Spleen (tissue), 11 donors: ENCODE results near the gene PCSK6. TPM values are rescaled to one million over a fixed set of nuclear protein-coding genes. Genes with fewer than 3 reads are reported as not detected.

Experiments used
- DNase-seq: peaks from one replicate; pipeline ENCODE4 v3.0.0-alpha.2; 2020
- H3K27ac ChIP-seq, 8 donors: fragments of 200-600 bp; sonication (generic) in 7 of 8; 1 replicate in 4 of 8; 2 replicates in 4 of 8; pipeline versions ENCODE4 v1.5.0 to v1.8.0; 2016 to 2021; ENCODE audit warnings: inconsistent platforms in 4 of 8, mild to moderate bottlenecking in 4 of 8, moderate library complexity in 1 of 8
- H3K27me3 ChIP-seq, 7 donors: fragments of 200-600 bp; sonication (generic) in 6 of 7; replicated peaks in 1 of 7; 1 replicate in 4 of 7; 2 replicates in 3 of 7; pipeline versions ENCODE4 v1.5.0 to v1.8.0; 2016 to 2021; ENCODE audit warnings: inconsistent platforms in 3 of 7, mild to moderate bottlenecking in 1 of 7
- H3K36me3 ChIP-seq, 6 donors: fragments of 200-600 bp; sonication (generic) in 5 of 6; 1 replicate in 4 of 6; 2 replicates in 2 of 6; pipeline versions ENCODE4 v1.5.0 to v1.8.0; 2016 to 2021; ENCODE audit warnings: inconsistent platforms in 2 of 6
- H3K4me1 ChIP-seq, 6 donors: fragments of 200-600 bp; sonication (generic) in 5 of 6; 1 replicate in 3 of 6; 2 replicates in 3 of 6; pipeline versions ENCODE4 v1.5.0 to v1.8.0; 2016 to 2021; ENCODE audit warnings: inconsistent platforms in 3 of 6
- H3K4me3 ChIP-seq, 8 donors: fragments of 200-600 bp; sonication (generic) in 7 of 8; 1 replicate in 4 of 8; 2 replicates in 4 of 8; pipeline versions ENCODE4 v1.5.0 to v1.8.0; 2016 to 2021; ENCODE audit warnings: inconsistent platforms in 4 of 8, mild to moderate bottlenecking in 4 of 8, moderate library complexity in 2 of 8
- H3K9me3 ChIP-seq, 8 donors: fragments of 200-600 bp; sonication (generic) in 7 of 8; 1 replicate in 4 of 8; 2 replicates in 4 of 8; pipeline versions ENCODE4 v1.5.0 to v1.8.0; 2016 to 2021; ENCODE audit warnings: inconsistent platforms in 4 of 8
- POLR2A ChIP-seq, 3 donors: fragments of 450-650 bp; IDR thresholded peaks; one replicate each; pipeline ENCODE4 v1.5.1; 2017; ENCODE audit warnings: antibody characterized with exemption in 3 of 3, mild to moderate bottlenecking in 1 of 3
- POLR2AphosphoS5 ChIP-seq, 3 donors: sonication (generic); formaldehyde crosslinking; IDR thresholded peaks; one replicate each; pipeline ENCODE4 v1.5.1; 2017; ENCODE audit warnings: antibody characterized with exemption in 3 of 3
- WGBS, 5 donors: extraction: QIAGEN DNeasy Blood & Tissue Kit in 3 of 5; methylation state at CpG; one replicate each; pipeline versions ENCODE4 v1.1.5 to v1.1.7; 2013 to 2018; 5-methylcytosine and 5-hydroxymethylcytosine counted together
- intact Hi-C: fragments of 100-400 bp; cut with DNase I; formaldehyde crosslinking; loops from one replicate; pipeline ENCODE4 v1.15.0; 2023; ENCODE audit warnings: low total_unique reads
- polyA plus RNA-seq, 3 donors: library from polyadenylated mRNA; stranded (reverse); fragments of 200-250 nt; gene quantifications; one replicate each; pipeline ENCODE4 v1.2.1, GENCODE V29; 2013
- total RNA-seq, 7 donors: library from RNA; depleted of rRNA in 3 of 7; stranded (reverse); fragments of >200 nt in 3 of 7; fragmentation: NEBNext Ultra II Directional in 4 of 7; extraction: Animal tissue kit (Norgen Biotek cat#: 25700) in 4 of 7; gene quantifications; one replicate each; pipeline versions ENCODE4 v1.1.0 to v1.2.1, GENCODE V29; 2016 to 2021
- TF ChIP-seq, protein P1 (sequence below), 11 experiments: fragments of 200-600 bp in 7 of 11; fragments of 450-650 bp in 4 of 11; sonication (generic) in 4 of 11; IDR thresholded peaks in 8 of 11; conservative IDR thresholded peaks in 3 of 11; 1 replicate in 7 of 11; 2 replicates in 4 of 11; pipeline versions ENCODE4 v1.4.0 to v1.8.0; 2016 to 2021; ENCODE audit warnings: antibody characterized with exemption in 11 of 11, inconsistent platforms in 4 of 11, mild to moderate bottlenecking in 1 of 11
- donor health status: healthy with polysubstance abuse.
- donor health status: DM: no; HTN: no; CAD: no; lungs with moderate emphysema.
- donor health status: DM: no; HTN: no; CAD: no.
- donor health status: Bipolar disorder and iron deficiency.
- donor health status: healthy.
- donor health status: DM: no; HTN: no; CAD: no.
- donor health status: DM: yes; HTN: yes; CAD: no.

The PCSK6 gene
- total and polyA plus RNA-seq, 10 donors, result 10.0 to 403 (median 252) TPM

DNA sequence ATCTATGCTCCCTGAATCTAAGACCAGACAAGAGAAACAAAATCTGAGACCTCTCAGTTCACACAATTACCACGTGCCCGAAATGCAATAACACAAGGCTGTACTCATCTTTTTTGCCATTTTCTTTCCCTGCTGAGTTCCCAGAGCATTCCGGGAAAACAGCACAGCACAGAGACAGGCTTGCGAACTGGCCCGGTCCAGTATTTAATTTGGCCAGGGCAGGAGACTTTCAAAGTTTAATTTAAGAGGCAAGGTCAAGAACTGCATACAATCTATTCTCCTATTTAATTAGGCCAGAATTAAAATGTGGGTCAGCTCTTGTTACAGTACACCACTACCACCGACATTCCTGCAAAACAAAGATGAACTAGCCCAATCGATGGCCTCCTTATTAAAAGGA, 107.0 kb downstream of the PCSK6 start:
- intact Hi-C loops, result no loop called here
- DNase-seq, result peak; percentile 4
- Histone ChIP-seq H3K27ac (no peak overlapping the region), H3K4me3 (no peak overlapping the region), H3K9me3 (no peaks in the 10 kb centered on the region), H3K27me3 (no peaks in the 10 kb centered on the region), H3K36me3 (peaks cover 0 to 83% (median 7%) of the 10 kb centered on the region in 6 donors), H3K4me1 (peaks cover 0 to 14% (median 1%) of the 10 kb centered on the region in 6 donors)
- 80 to 91% (median 84%) methylated on average over 7 of the region's 7 CpGs for WGBS, 5 donors
- TF ChIP-seq, protein P1, sequence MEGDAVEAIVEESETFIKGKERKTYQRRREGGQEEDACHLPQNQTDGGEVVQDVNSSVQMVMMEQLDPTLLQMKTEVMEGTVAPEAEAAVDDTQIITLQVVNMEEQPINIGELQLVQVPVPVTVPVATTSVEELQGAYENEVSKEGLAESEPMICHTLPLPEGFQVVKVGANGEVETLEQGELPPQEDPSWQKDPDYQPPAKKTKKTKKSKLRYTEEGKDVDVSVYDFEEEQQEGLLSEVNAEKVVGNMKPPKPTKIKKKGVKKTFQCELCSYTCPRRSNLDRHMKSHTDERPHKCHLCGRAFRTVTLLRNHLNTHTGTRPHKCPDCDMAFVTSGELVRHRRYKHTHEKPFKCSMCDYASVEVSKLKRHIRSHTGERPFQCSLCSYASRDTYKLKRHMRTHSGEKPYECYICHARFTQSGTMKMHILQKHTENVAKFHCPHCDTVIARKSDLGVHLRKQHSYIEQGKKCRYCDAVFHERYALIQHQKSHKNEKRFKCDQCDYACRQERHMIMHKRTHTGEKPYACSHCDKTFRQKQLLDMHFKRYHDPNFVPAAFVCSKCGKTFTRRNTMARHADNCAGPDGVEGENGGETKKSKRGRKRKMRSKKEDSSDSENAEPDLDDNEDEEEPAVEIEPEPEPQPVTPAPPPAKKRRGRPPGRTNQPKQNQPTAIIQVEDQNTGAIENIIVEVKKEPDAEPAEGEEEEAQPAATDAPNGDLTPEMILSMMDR (IDR thresholded peaks at IDR 0.05 in 8 of 11, conservative IDR thresholded peaks at IDR 0.05 in 3 of 11), result no peak
- TF ChIP-seq POLR2A (IDR thresholded peaks at IDR 0.05) (no peak), POLR2AphosphoS5 (IDR thresholded peaks at IDR 0.05) (no peak)

DNA sequence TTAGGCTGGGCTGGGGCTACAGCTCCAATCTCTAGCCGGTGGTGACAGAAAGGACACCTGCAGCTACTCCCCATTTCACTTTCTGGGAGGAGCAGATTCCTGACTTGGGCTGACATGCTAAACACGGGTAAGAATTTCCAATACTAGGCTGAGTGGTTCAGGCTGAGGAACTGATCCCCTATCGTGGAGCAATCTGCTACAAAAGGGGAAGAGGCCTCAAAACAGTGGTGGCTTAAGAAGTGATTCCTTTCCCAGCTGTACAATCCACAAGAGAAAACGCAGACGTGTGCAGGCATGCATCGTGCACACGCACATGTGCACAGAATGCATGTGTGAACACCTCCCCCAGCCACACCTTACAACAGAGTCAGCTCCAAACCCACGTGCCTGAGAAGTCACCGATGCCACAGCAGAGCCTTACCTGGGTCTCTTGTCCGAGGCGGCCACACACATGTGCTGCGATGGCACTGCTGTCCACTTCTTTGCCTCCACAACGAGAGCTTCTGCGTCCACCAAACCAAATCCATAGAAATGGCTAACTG, 107.8 kb downstream of the PCSK6 start:
- H3K27me3 ChIP-seq, result no peaks in the 10 kb centered on the region
- 70 to 80% (median 77%) methylated on average over 14 of the region's 14 CpGs for WGBS, 5 donors
- peaks cover 0 to 22% (median 3%) of the 10 kb centered on the region in 6 donors for H3K4me1 ChIP-seq
- H3K4me3 ChIP-seq, result no peak overlapping the region
- intact Hi-C loops, result no loop called here
- peaks cover 0 to 75% (median 5%) of the 10 kb centered on the region in 6 donors for H3K36me3 ChIP-seq
- H3K9me3 ChIP-seq, result no peaks in the 10 kb centered on the region
- no peak for TF ChIP-seq POLR2A (IDR thresholded peaks at IDR 0.05)
- TF ChIP-seq POLR2AphosphoS5 (IDR thresholded peaks at IDR 0.05), result no peak
- TF ChIP-seq, protein P1 (IDR thresholded peaks at IDR 0.05 in 8 of 11, conservative IDR thresholded peaks at IDR 0.05 in 3 of 11), result no peak
- no peak overlapping the region for H3K27ac ChIP-seq
- DNase-seq, result peak; percentile 54

DNA sequence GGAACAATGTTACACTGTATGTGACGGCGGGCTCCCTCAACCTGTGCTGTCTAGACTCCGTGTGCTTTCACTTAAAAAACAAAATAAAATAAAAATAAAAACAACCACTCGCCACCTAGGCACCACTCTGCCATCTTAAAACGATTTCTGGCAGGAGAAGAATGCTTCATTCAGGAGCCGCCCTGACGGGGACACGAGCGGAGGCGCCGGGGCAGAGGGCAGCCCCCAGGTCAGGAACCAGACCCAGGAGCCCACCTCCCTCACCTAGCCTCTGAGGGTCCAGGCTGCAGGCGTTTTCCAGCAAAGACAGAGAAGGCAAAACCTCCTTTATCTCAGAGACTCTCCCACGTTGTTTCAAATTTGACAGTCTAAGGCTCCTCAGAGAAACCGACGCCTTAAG, 109.4 kb downstream of the PCSK6 start:
- intact Hi-C loops, result no loop called here
- no peaks in the 10 kb centered on the region for H3K9me3 ChIP-seq
- H3K4me1 ChIP-seq, result peaks cover 0 to 25% (median 3%) of the 10 kb centered on the region in 6 donors
- TF ChIP-seq POLR2A (IDR thresholded peaks at IDR 0.05) (no peak), POLR2AphosphoS5 (IDR thresholded peaks at IDR 0.05) (no peak)
- TF ChIP-seq, protein P1 (IDR thresholded peaks at IDR 0.05 in 8 of 11, conservative IDR thresholded peaks at IDR 0.05 in 3 of 11), result no peak
- H3K4me3 ChIP-seq, result no peak overlapping the region
- peak; percentile 27 for DNase-seq
- 86 to 95% (median 90%) methylated on average over 15 of the region's 15 CpGs for WGBS, 5 donors
- H3K27ac ChIP-seq, result no peak overlapping the region
- H3K27me3 ChIP-seq, result no peaks in the 10 kb centered on the region
- peaks cover 0 to 64% (median 0%) of the 10 kb centered on the region in 6 donors for H3K36me3 ChIP-seq

DNA sequence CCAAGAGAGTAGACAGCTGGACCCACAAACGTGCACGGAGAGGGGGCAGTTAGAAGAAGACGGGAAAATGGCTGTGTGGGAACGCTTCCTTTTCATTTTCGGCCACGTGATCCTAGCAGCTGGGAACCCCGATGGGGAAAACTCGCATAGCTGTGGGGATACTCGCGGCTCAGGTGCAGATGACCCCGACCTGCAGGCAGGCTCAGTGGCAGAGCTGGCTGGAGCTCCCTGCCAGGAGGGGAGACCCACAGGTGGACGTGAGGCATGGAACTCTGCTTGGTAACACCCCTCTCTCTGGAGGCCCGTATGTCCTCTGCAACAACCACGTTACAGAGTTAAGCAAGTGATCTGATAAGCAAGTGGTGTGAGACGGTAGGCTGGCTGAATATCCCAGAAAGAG, 109.9 kb downstream of the PCSK6 start:
- DNase-seq, result peak; percentile 64
- WGBS, 5 donors, result 82 to 88% (median 85%) methylated on average over 15 of the region's 15 CpGs
- no peak overlapping the region for H3K4me3 ChIP-seq
- no peaks in the 10 kb centered on the region for H3K27me3 ChIP-seq
- H3K4me1 ChIP-seq, result peaks cover 0 to 25% (median 3%) of the 10 kb centered on the region in 6 donors
- TF ChIP-seq POLR2AphosphoS5 (IDR thresholded peaks at IDR 0.05), result peak; percentile 3 to 26 (median 8)
- TF ChIP-seq POLR2A (IDR thresholded peaks at IDR 0.05), result no peak
- TF ChIP-seq, protein P1 (IDR thresholded peaks at IDR 0.05 in 8 of 11, conservative IDR thresholded peaks at IDR 0.05 in 3 of 11), result no peak
- H3K27ac ChIP-seq, result no peak overlapping the region
- no peaks in the 10 kb centered on the region for H3K9me3 ChIP-seq
- peaks cover 0 to 60% (median 0%) of the 10 kb centered on the region in 6 donors for H3K36me3 ChIP-seq
- intact Hi-C loops, result no loop called here
